ENCODE data around the gene ELAVL4. TPM values are rescaled to one million over a fixed set of nuclear protein-coding genes. Genes with fewer than 3 reads are reported as not detected.

Gene ELAVL4
- total and polyA plus RNA-seq, 9 donors, result not detected

- DNase-seq, result no peak
- Histone ChIP-seq H3K27ac (no peak overlapping the region), H3K9me3 (no peaks in the 10 kb centered on the region), H3K4me1 (ENCODE audit: insufficient read depth) (no peaks in the 10 kb centered on the region), H3K36me3 (no peaks in the 10 kb centered on the region), H3K27me3 (no peaks in the 10 kb centered on the region), H3K4me3 (no peak overlapping the region)
- TF ChIP-seq POLR2A (IDR thresholded peaks at IDR 0.05) (no peak), CTCF (IDR thresholded peaks at IDR 0.05) (no peak), EP300 (IDR thresholded peaks at IDR 0.05) (no peak)
- intact Hi-C loops (cut with DNase I), result no loop called here
- WGBS, 3 donors, result 70 to 83% (median 77%) methylated on average over 7 of the region's 7 CpGs
Observed at GRCh38 chr1:50218344-50219120, 109.8 kb downstream of the ELAVL4 start.

GRCh38 chr1:50228871-50229384 lies 120.2 kb downstream of the ELAVL4 start:
- Histone ChIP-seq H3K9me3 (peaks cover 0 to 5% of the 10 kb centered on the region in 2 donors), H3K4me3 (no peak overlapping the region), H3K36me3 (no peaks in the 10 kb centered on the region), H3K4me1 (ENCODE audit: insufficient read depth) (no peaks in the 10 kb centered on the region), H3K27me3 (no peaks in the 10 kb centered on the region), H3K27ac (no peak overlapping the region)
- TF ChIP-seq CTCF (IDR thresholded peaks at IDR 0.05) (no peak), EP300 (IDR thresholded peaks at IDR 0.05) (no peak)
- intact Hi-C loops (cut with DNase I), result no loop called here
- 72 to 79% (median 75%) methylated on average over 4 of the region's 4 CpGs for WGBS, 3 donors
- no peak for DNase-seq

- 29 to 34% (median 31%) methylated on average over 5 of the region's 5 CpGs for WGBS, 3 donors
- no peak overlapping the region for H3K4me3 ChIP-seq
- peaks cover 0 to 5% of the 10 kb centered on the region in 2 donors for H3K9me3 ChIP-seq
- no peaks in the 10 kb centered on the region for H3K36me3 ChIP-seq
- TF ChIP-seq EP300 (IDR thresholded peaks at IDR 0.05), result no peak
- no peak for TF ChIP-seq CTCF (IDR thresholded peaks at IDR 0.05)
- no peak for TF ChIP-seq POLR2A (IDR thresholded peaks at IDR 0.05)
- intact Hi-C loops (cut with DNase I), result loop anchor here in 1 of 4 donors (10.0 kb wide), 1 partner anchor 64 kb away; no protein-coding TSS in a partner anchor
- no peak overlapping the region for H3K27ac ChIP-seq
- DNase-seq, result no peak
- no peaks in the 10 kb centered on the region for H3K27me3 ChIP-seq
- H3K4me1 ChIP-seq (ENCODE audit: insufficient read depth), result no peaks in the 10 kb centered on the region
Observed at GRCh38 chr1:50231209-50231608, 122.5 kb downstream of the ELAVL4 start.

- H3K36me3 ChIP-seq, result no peaks in the 10 kb centered on the region
- no peak overlapping the region for H3K27ac ChIP-seq
- H3K9me3 ChIP-seq, result peaks cover 0 to 5% of the 10 kb centered on the region in 2 donors
- TF ChIP-seq POLR2A (IDR thresholded peaks at IDR 0.05), result no peak
- TF ChIP-seq EP300 (IDR thresholded peaks at IDR 0.05), result no peak
- TF ChIP-seq CTCF (IDR thresholded peaks at IDR 0.05), result no peak
- no peaks in the 10 kb centered on the region for H3K4me1 ChIP-seq (ENCODE audit: insufficient read depth)
- 30 to 40% (median 37%) methylated on average over 3 of the region's 3 CpGs for WGBS, 3 donors
- intact Hi-C loops (cut with DNase I), result loop anchor here in 1 of 4 donors (10.0 kb wide), 1 partner anchor 62 kb away; no protein-coding TSS in a partner anchor
- no peak overlapping the region for H3K4me3 ChIP-seq
- no peaks in the 10 kb centered on the region for H3K27me3 ChIP-seq
- DNase-seq, result no peak
Observed at GRCh38 chr1:50232336-50232735, 123.6 kb downstream of the ELAVL4 start.

Data from ovary (tissue), 9 donors.